Stomach (tissue), 4 donors: ENCODE data around the gene SLC1A5.

Experiments
- CTCF ChIP-seq, 7 experiments: fragments of 450-650 bp in 4 of 7; fragments of 200-600 bp in 3 of 7; sonication (generic) in 3 of 7; IDR thresholded peaks; one replicate each; pipeline ENCODE4 v1.5.1; 2016 to 2019; ENCODE audit warnings: antibody characterized with exemption in 7 of 7, control low read depth in 2 of 7, mild to moderate bottlenecking in 1 of 7
- EP300 ChIP-seq: sonication (generic); formaldehyde crosslinking; IDR thresholded peaks from one replicate; pipeline ENCODE4 v1.6.1; 2017; ENCODE audit warnings: antibody characterized with exemption
- POLR2A ChIP-seq, 4 donors: fragments of 450-650 bp; IDR thresholded peaks; one replicate each; pipeline ENCODE4 v1.6.1; 2016; ENCODE audit warnings: antibody characterized with exemption in 4 of 4, control low read depth in 2 of 4, mild to moderate bottlenecking in 1 of 4, moderate library complexity in 1 of 4
- POLR2AphosphoS5 ChIP-seq, 3 donors: sonication (generic); formaldehyde crosslinking; IDR thresholded peaks; one replicate each; pipeline ENCODE4 v1.6.1; 2016; ENCODE audit warnings: antibody characterized with exemption in 3 of 3

DNA sequence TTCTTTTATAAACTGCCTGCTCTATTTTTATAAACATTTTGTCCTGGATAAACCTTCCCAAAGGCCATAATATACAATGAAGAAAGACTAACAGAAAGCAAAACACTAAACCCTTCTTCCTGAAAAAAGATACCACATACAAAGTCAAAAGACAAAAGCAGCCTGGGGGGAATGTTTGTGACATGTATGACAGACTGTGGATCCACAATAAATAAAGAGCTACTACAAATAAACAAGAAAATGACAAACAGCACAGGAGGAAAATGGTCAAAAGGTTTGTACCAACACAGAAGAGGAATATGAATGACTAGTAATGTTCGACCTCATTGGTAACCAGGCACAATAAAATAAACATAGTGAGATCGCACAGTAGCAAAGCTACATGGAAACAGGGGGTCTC is 42.5 kb upstream of the SLC1A5 start:
- no peak for TF ChIP-seq CTCF (IDR thresholded peaks at IDR 0.05)
- no peak for TF ChIP-seq POLR2AphosphoS5 (IDR thresholded peaks at IDR 0.05)
- TF ChIP-seq POLR2A (IDR thresholded peaks at IDR 0.05) = no peak
- TF ChIP-seq EP300 = no peak
